OCI-M1 (cell line): Measurements from ENCODE around the gene TUT7.
"Not testable (repeated sequence)": the region's sequence is repeated elsewhere in the genome, so short reads cannot be mapped to it uniquely, and the experiment has no call there.

ENCODE experiments used
- DNase-seq: peaks from one replicate; lab custom pipeline; 2025; lab: John Stamatoyannopoulos, UW

The TUT7 gene

DNA sequence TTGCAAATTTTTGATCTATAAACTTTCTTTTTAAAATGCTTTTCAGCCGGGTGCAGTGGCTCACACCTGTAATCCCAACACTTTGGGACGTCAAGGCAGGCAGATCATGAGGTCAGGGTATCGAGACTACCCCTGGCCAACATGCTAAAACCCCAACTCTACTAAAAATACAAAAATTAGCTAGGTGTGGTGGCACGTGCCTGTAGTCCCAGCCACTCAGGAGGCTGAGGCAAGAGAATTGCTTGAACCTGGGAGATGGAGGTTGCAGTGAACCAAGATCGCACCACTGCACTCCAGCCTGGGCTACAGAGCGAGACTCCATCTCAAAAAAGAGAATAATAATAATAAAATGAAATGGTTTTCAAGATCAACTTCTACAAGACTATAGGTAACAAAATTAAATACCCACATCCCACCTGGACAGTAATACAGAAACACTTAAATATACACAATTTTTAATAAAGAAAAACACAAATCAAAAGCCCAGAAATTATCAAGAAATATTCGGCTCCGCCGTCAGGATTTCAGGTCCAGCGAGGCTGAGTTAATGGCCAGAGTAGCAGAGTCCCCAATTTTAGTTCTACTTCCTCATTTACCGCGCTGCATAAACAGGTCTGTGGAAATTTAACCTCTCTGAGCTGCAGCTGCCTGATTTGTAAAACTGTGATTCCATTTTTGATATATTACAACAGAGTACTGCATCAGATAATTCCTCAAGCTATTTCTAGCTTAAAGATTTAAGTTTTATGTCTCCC, 4.0 kb downstream of the TUT7 start:
- no peak for DNase-seq

DNA sequence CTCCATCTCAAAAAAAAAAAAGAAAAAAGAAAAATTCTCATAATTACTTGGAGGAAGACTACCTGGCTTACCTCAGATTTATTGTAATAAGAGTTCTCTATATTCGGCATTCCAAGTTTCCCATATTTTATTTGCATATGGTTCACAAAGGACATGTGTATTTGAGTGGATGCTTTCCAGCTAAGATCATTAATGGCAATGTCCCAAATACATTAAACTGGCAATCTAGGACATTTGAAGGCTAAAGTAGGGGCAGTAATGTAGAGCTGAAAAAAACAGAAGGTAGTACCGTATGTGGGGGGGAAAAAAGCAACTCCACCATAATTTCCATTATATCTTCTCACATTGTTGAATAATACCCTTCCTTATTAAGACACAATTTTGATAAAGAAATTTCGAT, 4.9 kb downstream of the TUT7 start:
- DNase-seq = no peak

DNA sequence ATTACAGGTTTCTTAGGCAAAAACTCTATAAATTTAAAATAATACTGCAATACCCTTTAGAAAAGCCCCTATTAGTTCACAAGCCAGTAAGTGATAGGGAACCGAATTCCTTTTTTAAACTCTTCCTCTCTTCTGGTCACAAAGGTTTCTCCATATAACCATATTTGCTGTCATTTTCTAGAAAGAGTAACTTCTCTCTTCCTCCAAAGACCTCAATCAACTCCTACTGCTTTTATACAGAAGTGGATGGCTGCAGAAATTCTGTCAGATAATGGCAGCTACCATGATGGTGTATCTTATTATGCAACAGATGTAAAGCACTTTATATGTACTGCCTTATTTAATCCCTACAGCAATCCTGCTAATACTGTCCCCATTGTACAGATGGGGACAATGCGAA, 6.2 kb downstream of the TUT7 start:
- peak; percentile 36 for DNase-seq

DNA sequence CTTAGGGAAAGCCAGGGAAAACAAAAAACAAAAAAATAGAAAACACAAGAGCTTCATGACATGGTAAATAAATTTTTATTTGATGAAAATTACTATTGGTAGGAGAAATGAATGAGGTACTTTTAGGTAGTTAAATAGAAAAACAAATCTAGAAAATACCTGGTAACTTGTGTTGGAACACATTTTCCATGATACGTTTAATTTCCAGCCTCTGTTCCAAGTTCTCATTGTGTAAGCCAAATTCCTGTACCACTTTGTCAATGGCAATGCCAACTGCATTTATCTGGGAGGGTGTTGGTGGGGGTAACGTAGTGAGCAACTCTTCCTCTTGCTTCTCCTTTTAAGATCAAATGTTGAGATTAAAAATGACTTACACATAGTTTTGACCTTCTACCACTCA, 9.4 kb downstream of the TUT7 start:
- DNase-seq = no peak

DNA sequence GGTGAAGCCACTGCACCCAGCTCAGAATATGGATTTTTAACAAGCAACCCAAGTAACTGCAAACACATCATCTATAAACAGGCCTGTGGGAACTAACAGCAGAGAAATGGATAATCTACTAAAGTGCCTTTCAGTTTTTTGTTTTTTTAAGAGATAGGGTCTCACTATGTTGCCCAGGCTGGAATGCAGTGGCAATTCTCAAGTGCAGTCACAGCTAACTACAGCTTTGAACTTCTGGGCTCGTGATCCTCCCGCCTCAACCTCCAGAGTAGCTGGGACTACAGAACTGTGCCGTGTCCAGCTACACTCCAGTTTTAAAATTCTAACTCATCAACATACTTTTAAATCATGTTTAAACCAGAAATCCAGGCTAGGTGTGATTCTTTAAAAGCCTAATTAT, 11.9 kb downstream of the TUT7 start:
- DNase-seq = no peak

DNA sequence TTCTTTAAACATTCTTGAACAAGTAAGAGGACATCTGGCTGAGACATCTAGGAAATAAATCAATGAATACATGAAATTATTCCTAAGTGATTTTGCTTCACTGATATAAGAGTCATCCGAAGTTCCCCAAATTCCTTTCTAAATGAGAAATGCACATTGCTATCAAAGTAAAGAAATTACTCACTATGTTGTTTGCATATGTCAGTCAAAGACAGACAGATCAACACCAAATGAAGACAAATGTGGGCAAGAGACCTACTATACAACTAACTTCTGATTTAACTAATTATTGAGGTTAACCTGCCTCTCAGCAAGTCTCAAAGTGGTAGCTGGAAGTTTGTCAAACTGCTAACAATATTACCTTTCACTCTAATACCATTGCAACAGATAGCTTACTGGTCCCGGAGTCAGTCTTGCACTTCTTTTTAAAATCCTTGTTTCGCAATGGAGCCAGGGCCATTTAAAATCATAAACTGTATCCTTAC, 13.2 kb downstream of the TUT7 start:
- no peak for DNase-seq

DNA sequence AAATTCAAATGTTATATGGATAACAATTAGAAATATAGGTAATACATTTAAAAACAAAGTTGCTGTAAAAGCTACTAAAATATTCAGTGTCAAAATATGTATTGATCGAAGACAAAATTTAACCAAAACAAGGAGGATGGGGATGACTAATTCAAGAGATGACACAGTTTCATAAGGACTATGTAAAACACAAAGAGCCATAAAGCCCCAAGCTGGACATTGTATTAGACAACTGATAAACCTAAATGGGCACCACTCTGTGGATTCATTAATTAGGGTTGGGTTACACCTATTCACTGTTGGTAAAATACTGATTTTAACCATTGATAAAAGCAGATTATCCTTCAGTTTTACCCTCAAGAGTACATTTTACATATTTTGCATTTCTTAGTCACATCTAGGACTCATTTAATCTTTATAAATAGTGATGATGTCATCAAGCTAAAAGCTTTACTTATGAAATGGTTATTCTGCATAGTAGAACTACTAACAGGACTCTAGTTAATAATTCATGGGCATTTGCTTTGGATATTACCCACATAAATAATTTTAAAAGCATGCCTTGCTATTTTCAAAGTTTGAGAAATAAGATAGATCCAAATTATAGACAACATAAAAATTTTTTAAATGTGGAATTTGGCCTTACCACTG, 13.7 kb downstream of the TUT7 start:
- DNase-seq = no peak

DNA sequence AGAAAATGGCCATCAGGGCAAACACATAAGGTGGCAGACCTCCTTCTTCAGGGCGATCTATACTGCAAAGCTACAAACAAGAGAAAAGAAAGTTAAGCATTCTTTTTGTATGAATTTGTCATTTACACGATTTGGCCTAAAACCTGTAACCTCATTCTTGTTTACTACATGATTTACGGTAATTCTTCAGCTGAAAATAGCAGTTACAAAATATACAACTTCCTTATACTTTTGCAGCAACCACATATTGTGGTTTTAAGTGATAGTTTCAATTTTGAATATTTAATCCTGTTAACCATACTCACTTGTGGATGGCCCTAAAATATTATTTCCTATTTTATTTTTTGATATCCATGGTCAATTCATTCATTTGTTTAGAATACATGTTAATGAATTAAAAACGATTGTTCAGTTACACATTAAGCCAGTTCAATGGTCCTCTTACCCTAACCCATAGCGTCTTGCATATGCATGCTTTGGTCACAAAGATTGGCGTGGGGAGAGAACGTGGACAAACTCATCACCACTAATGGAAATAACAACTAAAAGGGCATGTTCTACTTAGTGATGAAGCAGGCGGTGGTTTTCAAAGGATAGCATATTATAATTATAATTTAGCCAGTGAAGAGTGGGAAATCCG, 16.6 kb downstream of the TUT7 start:
- peak; percentile 21 for DNase-seq

DNA sequence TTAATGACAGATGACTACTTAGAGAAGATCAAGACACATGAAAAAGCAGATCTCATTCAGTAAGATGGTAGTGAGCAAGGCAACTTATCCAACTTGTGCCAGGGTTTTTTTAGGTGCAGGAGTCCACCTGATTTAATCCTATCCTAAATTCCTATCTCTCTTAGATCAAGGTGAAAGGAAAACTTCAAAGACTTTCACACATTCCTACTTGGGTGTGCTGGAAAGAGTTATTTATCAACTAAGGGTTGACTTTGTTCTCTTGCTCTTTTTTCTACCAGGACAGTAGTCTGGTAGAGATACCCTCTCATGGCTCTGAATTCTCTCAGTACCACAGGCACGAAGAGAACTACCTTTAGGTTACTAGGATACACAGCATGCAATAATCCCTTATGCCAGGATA, 18.2 kb downstream of the TUT7 start:
- DNase-seq = no peak

DNA sequence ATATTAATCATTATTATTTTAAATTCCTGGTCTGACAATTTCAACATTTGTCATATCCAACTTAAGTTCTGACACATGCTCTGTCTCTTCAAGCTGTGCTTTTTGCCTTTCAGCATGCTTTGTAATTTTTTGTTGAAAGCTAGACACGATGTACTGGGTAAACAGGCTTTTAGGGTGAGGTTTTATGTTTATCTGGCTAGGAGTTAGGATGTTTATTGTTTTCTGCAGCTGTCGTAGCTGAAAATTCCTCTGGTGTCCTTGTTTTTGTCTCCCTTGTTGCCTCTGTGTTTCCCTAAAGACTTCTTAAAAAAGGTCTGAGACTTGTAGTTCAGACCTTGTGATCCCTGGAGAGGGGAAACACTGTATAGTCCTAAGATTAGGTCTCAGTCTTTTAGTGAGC, 20.6 kb downstream of the TUT7 start:
- DNase-seq = no peak

DNA sequence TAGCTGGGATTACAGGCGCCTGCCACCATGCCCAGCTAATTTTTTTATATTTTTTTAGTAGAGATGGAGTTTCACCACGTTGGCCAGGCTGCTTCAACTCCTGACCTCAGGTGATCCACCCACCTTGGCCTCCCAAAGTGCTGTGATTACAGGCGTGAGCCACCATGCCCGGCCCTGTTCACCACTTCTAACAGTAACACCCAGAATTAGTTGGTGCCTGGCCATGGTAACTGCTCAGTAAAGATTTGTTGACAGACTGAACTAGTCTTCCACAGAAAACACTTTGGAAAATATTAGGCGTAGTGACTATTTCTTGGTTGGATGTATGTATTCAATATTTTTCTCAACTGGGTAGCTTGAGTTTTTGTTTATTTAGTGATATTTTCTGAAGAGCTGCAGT, 24.0 kb downstream of the TUT7 start:
- no peak for DNase-seq

DNA sequence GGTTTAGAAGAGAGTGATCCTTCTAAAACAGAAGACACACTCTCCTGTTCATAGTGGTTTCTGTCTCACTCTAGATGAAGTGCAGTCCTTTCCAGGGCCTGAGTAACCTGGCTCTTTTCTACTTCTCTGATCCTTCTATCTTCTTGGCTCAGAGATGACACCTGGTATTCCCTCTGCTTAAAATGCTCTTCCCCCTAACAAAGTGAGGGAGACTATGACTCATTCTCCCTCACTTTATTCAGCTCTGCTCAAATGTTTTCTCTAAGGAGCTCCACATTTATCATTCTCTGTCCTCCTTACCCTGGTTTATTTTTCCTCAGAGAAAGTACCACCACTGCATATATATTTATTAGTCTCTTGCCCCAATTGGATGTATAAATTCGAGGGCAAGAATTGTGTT, 24.6 kb downstream of the TUT7 start:
- no peak for DNase-seq

DNA sequence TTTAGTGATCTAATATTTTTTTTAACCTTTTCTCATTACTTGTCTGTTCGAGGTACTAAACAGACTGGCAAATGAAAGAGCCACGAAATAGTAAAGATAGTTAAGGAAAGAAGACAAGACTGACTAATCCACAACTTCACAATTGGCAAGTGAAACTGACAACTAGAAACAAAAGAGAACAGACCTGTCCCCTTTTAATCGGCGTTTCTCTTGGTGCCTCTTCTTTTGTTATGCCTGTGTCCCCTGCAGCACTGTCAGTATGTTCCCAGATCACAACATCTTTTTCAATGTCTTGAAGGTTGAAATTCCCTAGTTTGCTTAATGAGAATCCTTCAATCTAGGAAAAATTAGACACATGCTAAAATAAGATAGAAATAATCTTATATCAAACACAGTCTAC, 26.1 kb downstream of the TUT7 start:
- DNase-seq = no peak

DNA sequence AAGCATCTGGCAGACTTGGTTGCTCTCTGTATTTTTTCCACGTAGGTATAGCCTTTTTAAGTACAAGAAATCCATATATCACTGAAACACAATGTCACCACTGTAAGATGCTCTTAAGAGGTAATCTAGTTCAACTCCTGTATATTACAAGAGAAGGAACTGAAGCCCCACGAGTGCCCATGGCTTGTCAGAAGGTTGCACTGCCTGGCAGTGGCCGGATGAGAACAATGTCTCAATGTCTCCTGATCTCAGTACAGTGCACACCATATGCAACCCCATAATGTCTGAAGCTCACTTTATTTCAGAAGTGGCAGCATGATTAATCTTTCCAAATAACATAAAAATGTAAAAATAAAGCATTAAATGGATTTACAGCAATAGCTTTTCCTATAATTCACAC, 27.7 kb downstream of the TUT7 start:
- no peak for DNase-seq

DNA sequence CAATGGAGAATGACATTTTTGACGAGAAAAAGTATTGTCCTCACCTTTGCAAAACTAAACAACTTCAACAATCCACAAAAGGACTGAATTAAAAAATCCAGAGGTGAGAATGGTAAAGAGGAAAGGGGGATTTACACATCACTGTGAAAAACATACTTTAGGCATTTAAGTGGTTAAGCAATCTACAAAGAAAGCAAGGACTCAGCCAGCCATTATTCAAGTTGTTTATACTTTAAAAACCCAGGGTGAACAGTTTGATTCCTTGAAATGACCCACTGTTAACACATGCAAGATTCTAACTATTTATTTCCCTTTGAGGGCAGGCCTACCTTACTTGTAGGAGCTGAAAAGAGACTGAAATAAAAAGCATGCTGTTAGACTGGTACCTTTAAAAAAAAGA, 29.3 kb downstream of the TUT7 start:
- DNase-seq = no peak

DNA sequence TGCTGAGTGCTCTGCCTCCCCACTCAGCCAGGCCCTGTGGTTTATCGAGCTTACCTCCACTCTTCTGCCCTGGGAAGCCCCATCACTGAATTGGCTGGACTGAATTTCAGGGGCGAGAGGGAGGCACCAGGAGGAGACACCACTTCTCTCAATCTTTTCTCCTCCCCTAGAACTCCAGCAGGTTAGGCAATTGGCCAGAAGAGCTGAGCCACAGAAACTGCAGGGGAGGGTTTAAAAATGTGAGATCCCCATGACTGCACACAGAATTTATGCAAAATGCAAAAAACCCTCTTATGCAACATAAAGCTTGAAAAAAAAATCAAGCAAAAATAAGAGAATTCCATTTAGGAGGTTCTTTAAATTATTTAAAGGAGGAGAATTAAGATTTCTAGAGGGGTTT, 29.9 kb downstream of the TUT7 start:
- DNase-seq = no peak

DNA sequence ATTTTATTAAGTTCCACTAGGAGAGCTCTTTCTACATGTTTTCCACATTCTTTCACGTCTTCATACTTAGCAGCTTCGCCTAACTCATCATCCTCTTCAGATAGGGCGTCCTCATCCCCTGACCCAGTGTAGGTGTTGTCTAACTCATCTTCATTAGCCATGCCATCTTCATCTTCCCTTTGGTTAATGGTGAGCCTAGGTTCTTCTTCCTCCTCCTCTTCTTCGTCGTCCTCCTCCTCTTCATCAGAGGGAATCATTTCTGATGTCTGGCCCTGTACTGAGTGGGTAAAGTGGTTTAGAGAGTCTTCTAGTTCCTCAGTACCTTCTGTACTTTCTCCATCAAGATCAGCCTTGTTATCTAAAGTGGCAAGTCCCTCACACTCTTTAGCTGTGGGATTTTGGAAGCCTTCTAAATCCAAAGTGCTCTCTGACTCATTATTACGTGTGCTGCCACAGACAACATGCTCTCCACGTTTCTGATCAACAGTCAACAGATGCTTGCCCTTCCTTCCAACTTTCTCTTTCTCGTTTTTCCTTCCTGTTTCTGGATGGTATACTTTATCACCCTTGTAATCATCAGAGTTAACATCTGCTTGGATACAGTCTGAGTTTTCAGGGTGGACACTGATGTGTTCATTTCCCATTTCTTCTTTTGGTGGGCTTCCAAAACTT, 31.1 kb downstream of the TUT7 start:
- DNase-seq = no peak

DNA sequence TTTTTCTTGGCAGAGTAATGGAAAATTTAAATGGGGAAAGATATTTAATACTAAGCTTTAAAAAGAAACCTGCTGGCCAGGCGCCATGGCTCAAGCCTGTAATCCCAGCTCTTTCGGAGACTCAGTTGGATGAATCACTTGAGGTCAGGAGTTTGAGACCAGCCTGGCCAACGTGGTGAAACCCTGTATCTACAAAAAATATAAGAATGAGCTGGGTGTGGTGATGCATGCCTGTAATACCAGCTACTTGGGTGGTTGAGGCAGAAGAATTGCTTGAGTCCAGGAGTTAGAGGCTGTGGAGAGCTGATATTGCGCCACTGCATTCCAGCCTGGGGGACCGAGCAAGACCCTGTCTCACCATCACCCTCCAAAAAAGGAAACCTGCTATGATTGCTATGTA, 32.8 kb downstream of the TUT7 start:
- DNase-seq = no peak

DNA sequence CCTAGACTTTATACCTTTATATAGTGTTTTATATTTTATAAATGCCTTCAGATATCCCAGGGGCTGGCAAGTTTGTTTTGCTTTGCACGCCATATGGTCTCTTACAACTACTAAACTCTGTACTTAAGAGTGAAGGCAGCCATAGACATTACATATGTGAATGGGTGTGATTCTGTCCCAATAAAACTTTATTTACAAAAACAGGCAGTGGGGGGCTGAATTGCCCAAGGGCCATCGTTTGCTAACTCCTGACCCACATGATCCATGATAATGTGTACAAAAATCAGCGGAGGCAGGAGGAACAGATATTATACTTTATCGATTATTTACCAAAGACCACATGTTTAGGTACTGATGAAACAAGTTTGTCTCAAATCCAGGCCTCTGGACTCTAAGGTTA, 36.0 kb downstream of the TUT7 start:
- DNase-seq = no peak

DNA sequence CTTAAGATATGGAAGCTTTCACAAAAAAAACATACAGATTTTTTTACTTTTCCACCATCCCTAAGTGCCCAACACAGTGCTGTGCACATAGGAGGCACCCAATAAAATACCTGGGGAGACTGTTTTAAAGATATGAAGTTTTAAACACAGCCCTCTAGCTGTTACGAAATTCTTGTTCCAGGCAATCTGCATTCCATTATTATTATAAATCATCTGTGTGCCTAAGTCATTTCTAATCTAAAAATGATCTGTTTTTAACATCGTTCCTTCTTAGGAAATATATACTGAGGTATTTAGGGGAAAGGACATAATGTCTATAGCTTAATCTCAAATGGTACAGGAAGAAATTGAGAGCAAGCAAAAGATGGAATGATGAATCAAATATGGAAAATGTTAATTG, 39.1 kb downstream of the TUT7 start:
- no peak for DNase-seq

DNA sequence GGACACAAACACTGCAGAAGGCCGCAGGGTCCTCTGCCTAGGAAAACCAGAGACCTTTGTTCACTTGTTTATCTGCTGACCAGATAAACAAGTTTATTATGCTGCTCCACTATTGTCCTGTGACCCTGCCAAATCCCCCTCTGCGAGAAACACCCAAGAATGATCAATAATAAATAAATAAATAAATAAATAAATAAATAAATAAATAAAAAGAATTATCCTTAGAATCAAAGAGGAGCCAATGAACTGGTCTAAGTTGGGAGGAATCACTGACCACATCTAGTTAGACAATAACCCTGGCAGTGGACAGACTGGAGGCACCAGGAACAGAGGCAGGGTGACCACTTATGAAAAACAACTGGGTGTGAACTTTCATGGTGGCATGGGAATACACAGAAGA, 41.3 kb downstream of the TUT7 start:
- not testable (repeated sequence) for DNase-seq

DNA sequence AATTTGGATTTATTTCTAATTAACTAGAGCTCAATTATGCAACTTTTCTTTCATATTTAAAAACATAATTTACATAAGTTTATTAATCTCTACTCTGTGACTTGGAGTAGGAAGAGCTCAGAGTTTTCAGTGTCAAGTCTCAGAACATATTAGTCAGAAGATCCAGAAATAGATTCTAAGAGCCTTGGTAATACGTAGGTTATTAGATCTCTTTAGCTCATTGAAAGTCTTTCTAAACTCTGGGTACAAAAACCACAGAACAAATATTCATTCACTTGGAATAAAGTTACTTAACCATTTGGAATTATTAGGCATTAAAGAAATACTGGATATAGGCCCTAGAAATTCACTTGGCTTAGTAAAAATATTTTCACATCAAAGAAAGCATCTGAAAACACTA, 45.5 kb downstream of the TUT7 start:
- no peak for DNase-seq

DNA sequence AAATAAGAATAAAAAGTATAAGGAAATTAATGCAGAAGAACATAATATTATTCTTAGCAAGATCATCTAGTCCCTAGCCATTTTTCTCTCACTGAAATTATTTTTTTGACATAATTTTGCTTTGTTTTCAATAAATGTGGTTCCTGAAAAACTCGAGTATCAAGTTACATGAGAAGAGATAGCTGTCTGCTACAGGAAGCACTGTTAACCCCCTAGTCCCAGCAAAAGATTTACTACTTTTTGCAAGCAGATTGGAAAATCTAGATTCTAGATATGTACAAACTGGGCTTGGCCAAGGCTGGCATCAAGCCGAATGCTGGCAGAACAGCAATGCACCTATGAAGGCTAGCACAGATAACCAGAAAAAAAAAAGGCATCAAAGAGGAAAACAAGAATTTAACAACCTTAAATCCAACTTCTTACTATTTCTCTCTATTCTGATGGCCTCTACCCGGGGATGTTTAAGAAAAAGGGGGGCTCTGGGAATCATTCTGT, 49.9 kb downstream of the TUT7 start:
- DNase-seq = no peak
